ENCODE measurements around the gene GUCY2F. TPM values are rescaled to one million over a fixed set of nuclear protein-coding genes. Genes with fewer than 3 reads are reported as not detected.

The GUCY2F gene
- total RNA-seq, 4 donors from 2014 or later: not detected

GRCh38 chrX:109344101-109344500 is 137.8 kb downstream of the GUCY2F start:
- WGBS, 2 donors: 62 to 69% methylated on average over 1 of the region's 1 CpG
- Histone ChIP-seq H3K27me3 (no peaks in the 10 kb centered on the region), H3K36me3 (no peaks in the 10 kb centered on the region), H3K9me3 (no peaks in the 10 kb centered on the region), H3K4me1 (no peaks in the 10 kb centered on the region), H3K27ac (no peak overlapping the region), H3K4me3 (replicated peaks in 1 of 3) (no peak overlapping the region)
- no peak for TF ChIP-seq POLR2A (IDR thresholded peaks at IDR 0.05)
- TF ChIP-seq CTCF (IDR thresholded peaks at IDR 0.05): no peak
- intact Hi-C loops (cut with DNase I): no loop called here
- DNase-seq: no peak

DNA sequence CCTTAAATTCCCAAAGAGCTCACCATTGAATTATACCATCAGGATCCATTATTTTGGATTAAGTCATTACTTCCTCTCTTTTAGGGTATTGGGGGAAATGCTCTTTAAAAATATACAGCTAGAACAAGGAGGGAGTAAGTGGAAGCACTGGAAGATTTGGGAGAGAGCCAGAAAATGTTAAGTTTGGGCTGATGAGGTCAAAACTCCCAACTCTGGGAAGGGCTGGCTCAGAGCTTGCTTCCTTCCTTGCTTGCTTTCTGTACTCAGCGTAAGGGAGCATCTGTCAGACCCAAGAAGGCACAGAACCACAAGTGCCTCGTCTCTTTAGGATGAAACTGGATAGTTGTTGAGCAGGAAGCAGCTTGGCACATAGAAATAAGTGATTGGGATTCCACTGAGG is 138.2 kb downstream of the GUCY2F start:
- WGBS, 2 donors: 38 to 54% methylated on average over 2 of the region's 2 CpGs
- Histone ChIP-seq H3K27me3 (no peaks in the 10 kb centered on the region), H3K4me1 (no peaks in the 10 kb centered on the region), H3K4me3 (replicated peaks in 1 of 3) (no peak overlapping the region), H3K27ac (no peak overlapping the region), H3K36me3 (no peaks in the 10 kb centered on the region), H3K9me3 (no peaks in the 10 kb centered on the region)
- intact Hi-C loops (cut with DNase I): no loop called here
- TF ChIP-seq CTCF (IDR thresholded peaks at IDR 0.05) (no peak), POLR2A (IDR thresholded peaks at IDR 0.05) (no peak)
- no peak for DNase-seq

DNA sequence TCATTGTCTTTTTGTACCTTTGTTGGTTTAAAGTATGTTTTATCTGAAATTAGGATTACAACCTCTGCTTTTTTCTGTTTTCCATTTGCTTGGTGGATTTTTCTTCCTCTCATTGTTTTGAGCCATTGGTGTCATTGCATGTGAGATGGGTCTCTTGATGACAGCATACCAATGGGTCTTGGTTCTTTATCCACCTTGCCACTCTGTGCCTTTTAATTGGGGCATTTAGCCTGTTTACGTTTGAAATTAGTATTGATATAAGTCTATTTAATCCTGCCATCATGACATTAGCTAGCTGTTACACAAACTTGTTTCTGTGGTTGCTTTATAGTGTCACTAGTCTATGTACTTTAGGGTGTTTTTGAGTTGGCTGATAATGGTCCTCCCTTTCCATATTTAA is 145.7 kb downstream of the GUCY2F start:
- TF ChIP-seq POLR2A (IDR thresholded peaks at IDR 0.05) (no peak), CTCF (IDR thresholded peaks at IDR 0.05) (no peak)
- no peaks in the 10 kb centered on the region for H3K36me3 ChIP-seq
- no peak overlapping the region for H3K27ac ChIP-seq
- no peaks in the 10 kb centered on the region for H3K27me3 ChIP-seq
- 91 to 93% methylated on average over 1 of the region's 1 CpG for WGBS, 2 donors
- H3K4me1 ChIP-seq: no peaks in the 10 kb centered on the region
- intact Hi-C loops (cut with DNase I): no loop called here
- H3K9me3 ChIP-seq: no peaks in the 10 kb centered on the region
- DNase-seq: no peak
- no peak overlapping the region for H3K4me3 ChIP-seq (replicated peaks in 1 of 3)

DNA sequence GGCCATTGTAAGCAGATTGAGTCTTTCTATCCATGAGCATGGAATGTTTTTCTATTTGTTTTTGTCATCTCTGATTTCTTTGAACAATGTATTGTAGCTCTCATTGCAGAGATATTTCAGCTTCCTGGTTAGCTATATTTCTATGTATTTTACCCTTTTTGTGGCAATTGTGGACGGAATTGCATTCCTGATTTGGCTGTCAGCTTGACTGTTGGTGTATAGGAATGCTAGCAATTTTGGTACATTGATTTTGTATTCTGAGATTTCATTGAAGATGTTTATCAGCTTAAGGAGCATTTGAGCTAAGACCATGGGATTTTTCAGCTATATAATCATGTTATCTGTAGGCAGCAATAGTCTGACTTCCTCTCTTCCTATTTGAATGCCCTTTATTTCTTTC is 154.6 kb downstream of the GUCY2F start:
- H3K4me1 ChIP-seq: no peaks in the 10 kb centered on the region
- intact Hi-C loops (cut with DNase I): no loop called here
- no peaks in the 10 kb centered on the region for H3K27me3 ChIP-seq
- H3K36me3 ChIP-seq: no peaks in the 10 kb centered on the region
- TF ChIP-seq CTCF (IDR thresholded peaks at IDR 0.05) (no peak), POLR2A (IDR thresholded peaks at IDR 0.05) (no peak)
- 80% methylated on average over 1 of the region's 1 CpG for WGBS, 2 donors
- no peaks in the 10 kb centered on the region for H3K9me3 ChIP-seq
- H3K4me3 ChIP-seq (replicated peaks in 1 of 3): no peak overlapping the region
- no peak overlapping the region for H3K27ac ChIP-seq
- no peak for DNase-seq

Other genes with a start within 250 kb of the GUCY2F start
- gene NXT2, start 54.8 kb upstream of the GUCY2F start, total RNA-seq: 10 to 100 TPM; 11.9 to 16.0 (median 13.6) TPM
- gene KCNE5, start 143.1 kb upstream of the GUCY2F start, total RNA-seq: not detected